HepG2 (cell line): ENCODE data around the gene TBC1D10B. TPM values are rescaled to one million over a fixed set of nuclear protein-coding genes. Genes with fewer than 3 reads are reported as not detected.

Experiments
- CENPX ChIP-seq: sonication (generic); formaldehyde crosslinking; IDR thresholded peaks from 2 replicates; pipeline ENCODE4 v1.9.0; 2021; ENCODE audit warnings: mild to moderate bottlenecking, missing genetic modification reagents, moderate library complexity
- CERS6 ChIP-seq: sonication (generic); formaldehyde crosslinking; IDR thresholded peaks from 2 replicates; pipeline ENCODE4 v1.5.0; 2020; ENCODE audit warnings: missing genetic modification reagents
- FLYWCH1 ChIP-seq: sonication (generic); formaldehyde crosslinking; IDR thresholded peaks from 2 replicates; pipeline ENCODE4 v1.8.1; 2023; ENCODE audit warnings: mild to moderate bottlenecking, missing genetic modification reagents
- MAX ChIP-seq: IDR thresholded peaks from 2 replicates; pipeline ENCODE4 v1.6.1; 2012; ENCODE audit warnings: inconsistent platforms
- MED8 ChIP-seq: sonication (generic); formaldehyde crosslinking; IDR thresholded peaks from 2 replicates; pipeline ENCODE4 v1.8.1; 2023; ENCODE audit warnings: mild to moderate bottlenecking, missing genetic modification reagents; ENCODE audit not compliant: insufficient replicate concordance
- MTF1 ChIP-seq: sonication (generic); formaldehyde crosslinking; IDR thresholded peaks from 2 replicates; pipeline ENCODE4 v1.5.0; 2020; ENCODE audit warnings: missing genetic modification reagents
- PAXIP1 ChIP-seq: sonication (generic); formaldehyde crosslinking; conservative IDR thresholded peaks from 2 replicates; pipeline ENCODE4 v1.4.0; 2020; ENCODE audit warnings: mild to moderate bottlenecking, missing genetic modification reagents, moderate library complexity
- SAFB2 ChIP-seq: sonication (generic); formaldehyde crosslinking; IDR thresholded peaks from 2 replicates; pipeline ENCODE4 v1.5.1; 2020; ENCODE audit warnings: missing genetic modification reagents, low read depth, mild to moderate bottlenecking, borderline replicate concordance
- ZIK1 ChIP-seq: sonication (generic); formaldehyde crosslinking; IDR thresholded peaks from 2 replicates; pipeline ENCODE4 v1.5.0; 2020; ENCODE audit warnings: mild to moderate bottlenecking, low read depth, missing genetic modification reagents, borderline replicate concordance
- ZNF367 ChIP-seq: sonication (generic); formaldehyde crosslinking; IDR thresholded peaks from 2 replicates; pipeline ENCODE4 v1.4.0; 2020; ENCODE audit warnings: missing genetic modification reagents, borderline replicate concordance
- polyA plus RNA-seq, 8 experiments: library from polyadenylated mRNA; depleted of rRNA in 3 of 8; stranded (reverse) in 7 of 8; unstranded in 1 of 8; fragments of >200 nt; fragmentation: Illumina TruSeq in 4 of 8; extraction: Trizol in 4 of 8; gene quantifications; 2 replicates each; pipeline versions ENCODE4 v1.2.1 to v1.2.3, GENCODE V29; 2011 to 2016; ENCODE audit warnings: low read depth in 4 of 8, missing spikeins in 1 of 8, mixed read lengths in 1 of 8; ENCODE audit not compliant: insufficient read depth in 1 of 8
- total RNA-seq, 5 experiments: library from RNA; depleted of rRNA; stranded (reverse); fragments of >200 nt; fragmentation: Illumina TruSeq; extraction: Trizol; gene quantifications; 2 replicates each; pipeline ENCODE4 v1.2.3, GENCODE V29; 2016; ENCODE audit warnings: low read depth in 1 of 5
- TF ChIP-seq, protein P1 (sequence below): sonication (generic); formaldehyde crosslinking; IDR thresholded peaks from 2 replicates; pipeline ENCODE4 v1.4.0; 2020; ENCODE audit warnings: missing genetic modification reagents
- TF ChIP-seq, protein P2 (sequence below): sonication (generic); formaldehyde crosslinking; IDR thresholded peaks from 2 replicates; pipeline ENCODE4 v1.9.0; 2021; ENCODE audit warnings: missing genetic modification reagents, borderline replicate concordance

Gene TBC1D10B
- total and polyA plus RNA-seq, 2 of the 13 experiments (the other 11 are each of a cell fraction or from before 2014, with no cell fraction given): 15.7 to 24.8 TPM

DNA sequence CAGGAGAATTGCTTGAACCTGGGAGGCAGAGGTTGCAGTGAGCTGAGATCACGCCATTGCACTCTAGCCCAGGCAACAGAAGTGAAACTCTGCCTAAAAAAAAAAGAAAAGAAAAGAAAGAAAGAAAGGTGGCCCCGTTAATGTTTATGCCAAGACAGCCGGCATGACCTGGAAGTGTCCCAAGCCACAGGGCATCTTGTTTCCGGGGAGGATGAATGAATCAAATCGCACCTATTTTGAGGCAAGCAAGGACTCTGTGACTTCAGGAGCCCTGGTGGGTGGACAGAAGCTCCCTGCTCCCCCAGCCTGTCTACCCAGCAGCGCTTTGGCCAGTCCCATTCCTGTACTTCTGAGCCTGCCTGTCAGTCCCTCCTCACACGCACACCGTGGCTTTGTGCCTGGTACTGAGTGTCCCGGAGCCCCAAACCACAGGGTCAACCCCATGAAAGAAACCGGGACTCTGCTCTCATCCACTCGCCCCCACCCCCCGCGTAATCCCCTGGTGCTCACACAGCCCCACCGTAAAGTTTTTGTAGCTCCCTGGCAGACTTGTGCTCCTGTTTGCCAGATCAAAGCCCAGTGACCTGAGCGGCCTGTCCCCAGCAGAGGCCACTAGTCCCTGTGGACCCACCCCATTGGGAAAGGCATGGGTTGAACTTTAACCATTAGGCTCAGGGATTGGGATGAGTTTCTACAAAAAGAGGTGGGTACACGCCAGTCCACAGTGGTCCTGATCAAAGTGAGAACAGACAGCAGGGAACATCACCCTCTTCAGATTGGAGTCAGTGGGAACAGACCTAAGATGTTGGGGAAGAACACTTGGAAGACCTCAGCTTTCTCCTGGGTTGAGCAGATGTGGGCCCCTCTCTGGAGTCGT, 34.5 kb downstream of the TBC1D10B start (continued):
- peak; percentile 95 for TF ChIP-seq PAXIP1
- TF ChIP-seq ZIK1 (CRISPR knock-in tag): no peak
- no peak for TF ChIP-seq MTF1
- no peak for TF ChIP-seq MED8
- TF ChIP-seq MAX: peak; percentile 46
- TF ChIP-seq SAFB2 (CRISPR knock-in tag): no peak
- no peak for TF ChIP-seq CENPX (CRISPR knock-in tag)
- TF ChIP-seq FLYWCH1 (CRISPR knock-in tag): no peak
- TF ChIP-seq, protein P1, sequence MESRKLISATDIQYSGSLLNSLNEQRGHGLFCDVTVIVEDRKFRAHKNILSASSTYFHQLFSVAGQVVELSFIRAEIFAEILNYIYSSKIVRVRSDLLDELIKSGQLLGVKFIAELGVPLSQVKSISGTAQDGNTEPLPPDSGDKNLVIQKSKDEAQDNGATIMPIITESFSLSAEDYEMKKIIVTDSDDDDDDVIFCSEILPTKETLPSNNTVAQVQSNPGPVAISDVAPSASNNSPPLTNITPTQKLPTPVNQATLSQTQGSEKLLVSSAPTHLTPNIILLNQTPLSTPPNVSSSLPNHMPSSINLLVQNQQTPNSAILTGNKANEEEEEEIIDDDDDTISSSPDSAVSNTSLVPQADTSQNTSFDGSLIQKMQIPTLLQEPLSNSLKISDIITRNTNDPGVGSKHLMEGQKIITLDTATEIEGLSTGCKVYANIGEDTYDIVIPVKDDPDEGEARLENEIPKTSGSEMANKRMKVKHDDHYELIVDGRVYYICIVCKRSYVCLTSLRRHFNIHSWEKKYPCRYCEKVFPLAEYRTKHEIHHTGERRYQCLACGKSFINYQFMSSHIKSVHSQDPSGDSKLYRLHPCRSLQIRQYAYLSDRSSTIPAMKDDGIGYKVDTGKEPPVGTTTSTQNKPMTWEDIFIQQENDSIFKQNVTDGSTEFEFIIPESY: peak; percentile 42; the same call in 1 of the 2 replicates
- TF ChIP-seq CERS6: no peak
- TF ChIP-seq, protein P2, sequence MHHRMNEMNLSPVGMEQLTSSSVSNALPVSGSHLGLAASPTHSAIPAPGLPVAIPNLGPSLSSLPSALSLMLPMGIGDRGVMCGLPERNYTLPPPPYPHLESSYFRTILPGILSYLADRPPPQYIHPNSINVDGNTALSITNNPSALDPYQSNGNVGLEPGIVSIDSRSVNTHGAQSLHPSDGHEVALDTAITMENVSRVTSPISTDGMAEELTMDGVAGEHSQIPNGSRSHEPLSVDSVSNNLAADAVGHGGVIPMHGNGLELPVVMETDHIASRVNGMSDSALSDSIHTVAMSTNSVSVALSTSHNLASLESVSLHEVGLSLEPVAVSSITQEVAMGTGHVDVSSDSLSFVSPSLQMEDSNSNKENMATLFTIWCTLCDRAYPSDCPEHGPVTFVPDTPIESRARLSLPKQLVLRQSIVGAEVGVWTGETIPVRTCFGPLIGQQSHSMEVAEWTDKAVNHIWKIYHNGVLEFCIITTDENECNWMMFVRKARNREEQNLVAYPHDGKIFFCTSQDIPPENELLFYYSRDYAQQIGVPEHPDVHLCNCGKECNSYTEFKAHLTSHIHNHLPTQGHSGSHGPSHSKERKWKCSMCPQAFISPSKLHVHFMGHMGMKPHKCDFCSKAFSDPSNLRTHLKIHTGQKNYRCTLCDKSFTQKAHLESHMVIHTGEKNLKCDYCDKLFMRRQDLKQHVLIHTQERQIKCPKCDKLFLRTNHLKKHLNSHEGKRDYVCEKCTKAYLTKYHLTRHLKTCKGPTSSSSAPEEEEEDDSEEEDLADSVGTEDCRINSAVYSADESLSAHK: no peak
- TF ChIP-seq ZNF367 (CRISPR knock-in tag): no peak
